Transverse colon (tissue), 4 donors: ENCODE data around the gene CLEC4E. TPM values are rescaled to one million over a fixed set of nuclear protein-coding genes. Genes with fewer than 3 reads are reported as not detected.

ENCODE experiments used
- DNase-seq: peaks from one replicate; pipeline ENCODE4 v3.0.0-alpha.2; 2019
- H3K27ac ChIP-seq, 4 donors: fragments of 200-600 bp; sonication (generic); 2 replicates each; pipeline ENCODE4 v1.5.1; 2016 to 2018; ENCODE audit warnings: inconsistent platforms in 4 of 4
- H3K27me3 ChIP-seq: fragments of 200-600 bp; sonication (generic); 2 replicates; pipeline ENCODE4 v1.5.1; 2017; ENCODE audit warnings: inconsistent platforms
- H3K36me3 ChIP-seq, 4 donors: fragments of 200-600 bp; sonication (generic); 2 replicates each; pipeline ENCODE4 v1.5.1; 2017 to 2019; ENCODE audit warnings: inconsistent platforms in 4 of 4
- H3K4me1 ChIP-seq, 4 donors: fragments of 200-600 bp; sonication (generic); 2 replicates each; pipeline ENCODE4 v1.5.1; 2017 to 2020; ENCODE audit warnings: inconsistent platforms in 4 of 4
- H3K4me3 ChIP-seq, 4 donors: fragments of 200-600 bp; sonication (generic); 1 replicate in 1 of 4; 2 replicates in 3 of 4; pipeline versions ENCODE4 v1.5.1 to v1.6.1; 2017 to 2019; ENCODE audit warnings: inconsistent platforms in 4 of 4
- H3K9me3 ChIP-seq, 2 donors: fragments of 200-600 bp; sonication (generic); 2 replicates each; pipeline ENCODE4 v1.5.1; 2017 to 2019; ENCODE audit warnings: inconsistent platforms in 2 of 2
- CTCF ChIP-seq, 5 experiments: fragments of 200-600 bp in 3 of 5; fragments of 450-650 bp in 2 of 5; sonication (generic) in 3 of 5; IDR thresholded peaks; 1 replicate in 2 of 5; 2 replicates in 3 of 5; pipeline ENCODE4 v1.5.1; 2016 to 2017; ENCODE audit warnings: antibody characterized with exemption in 5 of 5, inconsistent platforms in 3 of 5, mild to moderate bottlenecking in 2 of 5, moderate library complexity in 1 of 5
- WGBS, 2 donors: methylation state at CpG; one replicate each; pipeline ENCODE4 v1.1.5; 2018; ENCODE audit warnings: low coverage in 1 of 2; 5-methylcytosine and 5-hydroxymethylcytosine counted together
- in situ Hi-C, 4 donors: fragments of 200-750 bp; cut with MboI; loops; one replicate each; pipeline versions ENCODE4 v1.15.0 to v1.15.1; 2017; ENCODE audit warnings: low sequenced_read_pairs in 3 of 4, low pct_ligation_motif_present in 1 of 4, low pct_unique_long_range_greater_than_20kb in 1 of 4
- intact Hi-C: fragments of 100-400 bp; cut with DNase I; formaldehyde crosslinking; loops from one replicate; pipeline ENCODE4 v1.15.1; 2023; ENCODE audit warnings: low total_unique reads
- small RNA-seq, 4 donors: library from RNA; depleted of rRNA; stranded (forward); fragments of <200 nt; gene quantifications; one replicate each; pipeline ENCODE3, GENCODE V24; 2016
- total RNA-seq, 4 donors: library from RNA; depleted of rRNA; stranded (reverse); fragments of >200 nt; gene quantifications; one replicate each; pipeline ENCODE4 v1.1.0, GENCODE V29; 2016

Gene CLEC4E
- total RNA-seq, 4 donors from 2014 or later: 0.96 to 5.4 TPM; not detected in 2

GRCh38 chr12:8491646-8492530 lies 48.8 kb downstream of the CLEC4E start:
- Histone ChIP-seq H3K27ac (no peak overlapping the region), H3K4me1 (no peaks in the 10 kb centered on the region), H3K9me3 (no peaks in the 10 kb centered on the region), H3K4me3 (no peak overlapping the region), H3K36me3 (no peaks in the 10 kb centered on the region), H3K27me3 (no peaks in the 10 kb centered on the region)
- in situ Hi-C loops (no loop called here), intact Hi-C loops (no loop called here)
- no peak for DNase-seq
- TF ChIP-seq CTCF (IDR thresholded peaks at IDR 0.05): no peak
- 80% methylated on average over 4 to 5 of the region's 5 CpGs for WGBS, 2 donors

Small RNAs within 50 kb of the gene (small RNA-seq; reads per million reads assigned to genes)
- 0 reads per million in 4 donors for gene RNU6-275P

Other genes starting within 250 kb of the CLEC4E start
- not detected for gene CLEC6A, start 84.9 kb downstream of the CLEC4E start, total RNA-seq
- gene CLEC4D, start 27.4 kb downstream of the CLEC4E start, total RNA-seq: not detected
- gene AICDA, start 72.0 kb upstream of the CLEC4E start, total RNA-seq: not detected
- 10 to 100 TPM; 16.9 to 32.8 (median 22.0) TPM for gene MFAP5, start 121.9 kb upstream of the CLEC4E start, total RNA-seq
- 10 to 100 TPM in 1 of 4 donors, 1 to 10 TPM in 3; 2.0 to 20.8 (median 7.2) TPM for gene RIMKLB, start 157.1 kb upstream of the CLEC4E start, total RNA-seq